Retinal pigment epithelial cell (primary cell): ENCODE results near the gene TTC23L.
"Not testable (repeated sequence)": the region's sequence is repeated elsewhere in the genome, so short reads cannot be mapped to it uniquely, and the experiment has no call there.

Source experiments
- DNase-seq: peaks from one replicate; pipeline ENCODE4 v3.0.0-alpha.2; 2010; ENCODE audit warnings: low read depth
- H3K4me3 ChIP-seq: 2 replicates; pipeline ENCODE4 v1.5.1; 2011; ENCODE audit warnings: mild to moderate bottlenecking, low read length, control low read depth, moderate library complexity
- TF ChIP-seq, protein P1 (sequence below): conservative IDR thresholded peaks from 2 replicates; pipeline ENCODE4 v1.5.1; 2011; ENCODE audit warnings: low read depth, low read length, control low read depth, inconsistent platforms

TTC23L gene

DNA sequence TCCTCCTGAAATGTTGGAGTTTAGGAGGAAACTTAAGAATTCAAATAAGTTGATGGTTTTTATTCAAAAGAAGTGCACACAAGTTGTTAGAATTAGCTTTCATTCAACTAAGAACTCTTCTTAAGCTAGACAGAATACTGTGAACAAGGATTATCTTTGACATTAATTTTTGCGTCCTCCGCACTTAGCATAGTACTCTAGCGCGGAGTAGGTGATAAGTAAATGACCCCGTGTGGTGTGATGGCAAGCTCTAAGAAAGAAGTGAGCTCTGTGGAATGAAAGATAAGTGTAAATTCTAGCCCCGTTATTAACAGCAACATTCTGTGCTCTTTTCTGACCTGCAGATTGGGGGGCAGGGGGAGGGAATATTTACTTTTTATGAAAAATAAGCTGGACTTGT is 77.6 kb downstream of the TTC23L start:
- H3K4me3 ChIP-seq, result peak overlapping the region; percentile 97
- TF ChIP-seq, protein P1, sequence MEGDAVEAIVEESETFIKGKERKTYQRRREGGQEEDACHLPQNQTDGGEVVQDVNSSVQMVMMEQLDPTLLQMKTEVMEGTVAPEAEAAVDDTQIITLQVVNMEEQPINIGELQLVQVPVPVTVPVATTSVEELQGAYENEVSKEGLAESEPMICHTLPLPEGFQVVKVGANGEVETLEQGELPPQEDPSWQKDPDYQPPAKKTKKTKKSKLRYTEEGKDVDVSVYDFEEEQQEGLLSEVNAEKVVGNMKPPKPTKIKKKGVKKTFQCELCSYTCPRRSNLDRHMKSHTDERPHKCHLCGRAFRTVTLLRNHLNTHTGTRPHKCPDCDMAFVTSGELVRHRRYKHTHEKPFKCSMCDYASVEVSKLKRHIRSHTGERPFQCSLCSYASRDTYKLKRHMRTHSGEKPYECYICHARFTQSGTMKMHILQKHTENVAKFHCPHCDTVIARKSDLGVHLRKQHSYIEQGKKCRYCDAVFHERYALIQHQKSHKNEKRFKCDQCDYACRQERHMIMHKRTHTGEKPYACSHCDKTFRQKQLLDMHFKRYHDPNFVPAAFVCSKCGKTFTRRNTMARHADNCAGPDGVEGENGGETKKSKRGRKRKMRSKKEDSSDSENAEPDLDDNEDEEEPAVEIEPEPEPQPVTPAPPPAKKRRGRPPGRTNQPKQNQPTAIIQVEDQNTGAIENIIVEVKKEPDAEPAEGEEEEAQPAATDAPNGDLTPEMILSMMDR, result no peak

DNA sequence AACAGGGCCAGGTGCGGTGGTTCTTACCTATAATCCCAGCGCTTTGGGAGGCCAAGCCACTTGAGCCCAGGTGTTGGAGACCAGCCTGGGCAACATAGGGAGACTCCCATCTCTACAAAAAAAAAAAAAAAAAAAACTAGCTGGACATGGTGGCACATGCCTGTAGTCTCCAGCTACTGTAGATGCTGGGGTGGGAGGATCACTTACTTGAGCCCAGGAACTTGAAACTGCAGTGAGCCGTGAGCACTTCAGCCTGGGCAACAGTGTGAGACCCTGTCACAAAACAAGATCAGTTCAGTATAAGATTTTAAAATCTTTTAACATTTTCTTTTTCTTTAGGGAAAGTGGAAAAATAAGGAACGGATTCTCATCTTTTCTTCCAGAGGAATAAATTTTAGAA is 79.1 kb downstream of the TTC23L start:
- no peak for DNase-seq
- no peak overlapping the region for H3K4me3 ChIP-seq
- TF ChIP-seq, protein P1, result no peak

More for the DNA sequence above, 77.6 kb downstream of the TTC23L start:
- no peak for DNase-seq

DNA sequence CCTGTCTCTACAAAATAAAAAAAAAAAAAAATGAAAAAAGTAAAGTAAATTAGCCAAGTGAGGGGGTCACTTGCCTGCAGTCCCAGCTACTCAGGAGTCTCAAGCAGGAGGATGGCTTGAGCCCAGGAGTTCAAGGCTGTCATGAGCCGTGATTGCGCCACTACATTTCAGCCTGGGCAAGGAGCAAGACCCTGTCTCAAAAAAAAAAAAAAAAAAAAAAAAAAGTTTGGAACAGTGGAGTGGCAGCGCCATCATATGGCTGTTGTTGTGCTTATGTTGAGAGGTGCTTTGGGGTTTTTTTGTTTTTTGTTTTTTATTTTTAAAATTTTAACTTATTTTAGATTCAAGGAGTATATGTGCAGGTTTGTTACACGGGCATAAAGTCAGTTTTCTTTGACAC is 80.1 kb downstream of the TTC23L start:
- DNase-seq, result no peak
- TF ChIP-seq, protein P1, result no peak
- no peak overlapping the region for H3K4me3 ChIP-seq

DNA sequence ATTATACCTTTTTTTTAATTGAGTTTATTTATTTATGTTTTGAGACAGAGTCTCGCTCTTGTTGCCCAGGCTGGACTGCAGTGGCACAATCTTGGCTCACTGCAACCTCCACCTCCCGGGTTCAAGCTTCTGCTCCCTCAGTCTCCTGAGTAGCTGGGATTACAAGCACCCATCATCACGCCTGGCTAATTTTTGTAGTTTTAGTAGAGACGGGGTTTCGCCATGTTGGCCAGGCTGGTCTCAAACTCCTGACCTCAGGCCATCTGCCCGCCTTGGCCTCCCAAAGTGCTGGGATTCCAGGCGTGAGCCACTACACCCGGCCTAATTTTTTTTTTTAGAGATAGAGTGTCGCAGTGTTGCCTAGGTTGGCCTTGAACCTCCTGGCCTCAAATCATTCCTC is 84.3 kb downstream of the TTC23L start:
- not testable (repeated sequence) for DNase-seq, H3K4me3 ChIP-seq

DNA sequence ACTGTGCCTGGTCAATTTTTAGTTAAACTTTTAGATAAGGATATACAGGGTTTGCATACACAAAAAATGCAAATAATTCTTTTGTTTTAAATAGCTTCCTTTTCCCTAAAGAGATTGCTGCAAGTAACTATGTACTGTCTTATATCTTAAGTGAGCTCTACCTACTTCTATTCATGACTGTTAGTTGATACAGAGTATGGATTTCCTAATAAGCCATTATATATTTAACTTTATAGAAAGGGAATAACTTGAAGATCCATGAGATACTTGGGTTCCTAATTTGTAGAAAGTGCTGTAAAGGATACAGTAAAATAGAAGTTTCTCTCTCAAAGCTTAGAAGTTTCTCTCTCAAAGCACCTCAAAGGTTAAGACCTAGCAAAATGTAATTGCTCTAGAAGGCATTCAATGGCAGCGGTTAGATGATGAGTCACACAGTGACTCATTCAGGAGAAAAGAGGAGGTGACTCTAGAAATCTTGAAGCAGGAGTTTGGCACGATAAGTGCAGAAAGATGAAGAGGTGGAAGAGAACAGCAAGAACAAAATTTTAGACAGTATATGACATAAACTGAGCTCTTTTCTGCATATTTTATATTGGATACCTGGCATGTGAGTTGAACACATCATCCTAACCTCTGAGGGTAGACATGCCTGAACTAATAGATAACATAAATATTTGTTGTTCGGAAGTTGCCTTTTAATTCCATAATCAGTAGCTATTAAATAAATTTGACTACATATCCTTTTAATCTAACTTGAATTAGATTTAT is 84.9 kb downstream of the TTC23L start:
- no peak for DNase-seq
- TF ChIP-seq, protein P1, result no peak
- H3K4me3 ChIP-seq, result no peak overlapping the region

DNA sequence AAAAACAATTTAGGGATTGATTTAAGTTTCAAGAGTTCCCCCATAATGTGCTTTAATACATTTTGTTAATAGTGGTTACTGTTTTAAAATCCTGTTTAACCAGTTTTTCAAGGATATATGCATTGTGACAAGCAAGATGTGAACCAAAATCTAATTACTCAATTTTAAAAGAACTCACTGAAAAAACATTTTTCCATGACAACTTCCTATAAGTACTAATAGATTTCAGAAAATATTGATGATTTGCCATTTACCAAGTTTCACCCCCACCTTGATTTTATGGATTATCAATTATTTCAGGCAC is 85.5 kb downstream of the TTC23L start:
- H3K4me3 ChIP-seq, result no peak overlapping the region
- DNase-seq, result no peak
- TF ChIP-seq, protein P1, result no peak

DNA sequence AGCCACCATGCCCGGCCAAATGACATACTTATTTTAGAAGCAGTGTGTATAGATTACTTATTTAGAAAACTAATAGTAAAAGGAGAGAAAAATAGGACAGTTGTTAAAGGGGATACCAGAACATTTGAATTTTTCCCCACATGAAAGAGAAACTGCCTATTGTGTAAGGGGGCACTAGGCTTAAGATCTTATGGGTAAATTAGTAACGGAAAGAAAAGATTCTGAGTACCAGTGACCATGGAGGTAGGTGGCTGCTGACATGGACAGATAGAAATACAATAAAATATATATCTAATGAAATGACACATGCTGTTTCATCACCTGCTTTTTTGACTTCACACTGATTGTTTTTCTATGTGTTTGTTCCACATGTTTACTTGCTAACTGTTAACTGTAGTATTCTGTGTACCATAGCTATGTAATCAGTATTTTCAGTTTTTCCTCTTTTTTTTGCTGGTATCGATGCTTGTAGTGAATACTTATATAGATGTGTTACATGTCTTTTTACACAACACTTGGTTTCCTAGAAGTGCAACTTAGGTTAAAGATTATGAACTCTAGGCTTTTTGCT is 87.4 kb downstream of the TTC23L start:
- no peak for DNase-seq
- TF ChIP-seq, protein P1, result no peak
- no peak overlapping the region for H3K4me3 ChIP-seq
